Measurements from ENCODE around the gene DGKE.

DGKE gene

DNA sequence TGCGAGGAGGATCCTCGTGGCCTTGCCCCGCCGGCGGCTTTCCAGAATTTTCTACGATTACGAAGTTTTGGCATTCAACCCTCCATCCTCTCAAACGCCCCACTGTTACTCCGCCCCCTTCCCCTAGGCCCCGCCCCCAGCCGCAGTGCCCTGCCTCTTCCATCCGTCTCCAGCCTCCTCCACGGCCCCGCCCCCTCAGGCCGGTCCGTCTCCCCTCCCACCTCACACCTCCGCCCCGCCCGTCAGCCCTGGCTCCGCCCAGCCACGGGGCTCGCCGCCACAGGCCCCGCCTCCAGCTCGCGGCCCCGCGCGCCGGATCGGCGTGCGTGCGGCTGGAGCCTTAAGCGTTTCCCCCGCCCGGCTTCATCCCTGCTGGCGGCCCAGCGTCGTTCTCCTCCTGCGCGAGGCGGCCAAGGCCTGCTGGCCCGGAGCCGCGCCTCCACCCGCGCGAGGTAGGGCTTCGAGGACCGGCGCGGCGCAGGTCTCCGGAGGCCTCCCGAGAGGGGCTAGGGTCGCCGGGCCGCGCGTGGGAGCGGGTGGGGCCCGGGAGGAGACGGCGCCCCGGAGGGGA, at the start of gene DGKE, which contains the start of gene C17orf67:
Gene DGKE (plus strand): TSS at position 343 of the 571 bp plus-strand sequence. CDS start 645 bp downstream, outside the sequence.
Gene C17orf67 (minus strand): TSS at position 112 of the 571 bp plus-strand sequence. CDS start 18,110 bp downstream, outside the sequence.
- DNase-seq (ENCODE audit: low spot score), result peak; percentile 99

DNA sequence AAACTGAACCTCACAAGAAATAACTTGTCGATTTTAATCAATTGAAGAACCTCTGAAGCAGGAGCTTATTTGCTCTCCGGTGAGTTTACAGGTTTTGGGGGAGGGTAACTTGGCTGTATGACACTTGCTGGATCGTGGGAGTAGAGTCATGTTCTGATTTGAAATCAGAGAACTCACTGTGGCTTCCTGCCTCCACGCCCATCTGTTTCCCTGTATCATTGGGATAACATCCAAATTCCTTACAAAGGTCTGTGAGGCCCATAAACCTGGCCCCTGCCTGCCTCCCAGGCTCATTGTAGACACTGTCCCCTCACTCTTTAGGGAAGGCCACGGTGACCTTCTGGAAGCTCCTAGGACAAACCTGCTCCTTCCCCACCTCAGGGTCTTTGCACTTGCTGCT, 48.5 kb upstream of the DGKE start:
- DNase-seq (ENCODE audit: low spot score), result no peak

DNA sequence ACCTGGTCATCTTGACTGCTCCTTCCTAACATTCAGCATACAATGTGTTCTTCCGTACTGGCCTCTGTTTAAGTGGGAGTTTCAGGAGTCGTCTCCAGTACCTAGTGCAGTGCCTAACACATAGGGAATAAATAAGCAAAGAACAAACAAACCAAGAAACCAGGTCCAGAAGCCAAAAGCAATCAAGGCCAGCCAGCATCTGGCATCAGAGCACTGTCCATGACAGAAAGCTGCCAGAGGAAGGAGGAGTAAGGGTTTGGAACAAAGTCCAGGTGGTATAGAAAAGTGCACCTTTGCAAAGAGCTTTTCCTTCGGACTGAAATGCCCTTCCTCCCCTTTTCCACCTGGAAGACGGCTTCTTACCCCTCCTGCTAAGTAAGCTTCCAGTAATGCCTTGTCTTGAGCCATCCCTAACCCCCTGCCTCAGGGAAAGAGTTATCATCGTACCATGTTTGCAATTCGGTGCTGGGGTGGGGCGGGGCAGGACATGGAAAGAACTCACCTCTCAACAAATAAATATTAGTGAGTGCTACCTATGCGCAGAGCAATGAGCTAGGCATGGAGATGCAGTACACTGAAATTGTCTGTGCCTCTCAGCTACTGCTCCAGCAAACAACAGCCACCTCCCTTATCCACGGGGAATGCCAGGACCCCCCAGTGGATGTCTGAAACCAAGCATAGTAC, 47.8 kb upstream of the DGKE start:
- no peak for DNase-seq (ENCODE audit: low spot score)

DNA sequence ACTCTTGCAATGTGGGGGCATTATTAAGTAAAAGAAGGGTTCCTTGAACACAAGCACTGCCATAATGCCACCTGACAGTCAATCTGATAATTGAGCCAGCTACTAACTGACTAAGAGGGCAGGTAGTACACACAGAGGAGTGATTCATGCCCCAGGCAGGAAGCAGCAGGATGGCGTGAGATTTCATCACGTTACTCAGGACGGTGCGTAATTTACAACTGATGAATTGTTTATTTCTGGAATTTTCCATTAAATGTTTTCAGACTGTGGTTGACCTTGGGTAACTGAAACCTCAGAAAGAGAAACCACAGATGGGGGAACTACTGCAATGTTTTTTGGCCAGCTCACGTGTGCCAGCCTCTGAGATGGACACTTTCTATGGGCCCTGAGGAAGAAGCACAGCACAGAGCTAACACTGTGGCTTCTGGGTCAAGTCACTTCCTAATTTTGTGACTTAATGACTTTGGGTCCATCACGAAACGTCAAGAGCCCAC, 46.9 kb upstream of the DGKE start:
- DNase-seq (ENCODE audit: low spot score), result peak; percentile 75

DNA sequence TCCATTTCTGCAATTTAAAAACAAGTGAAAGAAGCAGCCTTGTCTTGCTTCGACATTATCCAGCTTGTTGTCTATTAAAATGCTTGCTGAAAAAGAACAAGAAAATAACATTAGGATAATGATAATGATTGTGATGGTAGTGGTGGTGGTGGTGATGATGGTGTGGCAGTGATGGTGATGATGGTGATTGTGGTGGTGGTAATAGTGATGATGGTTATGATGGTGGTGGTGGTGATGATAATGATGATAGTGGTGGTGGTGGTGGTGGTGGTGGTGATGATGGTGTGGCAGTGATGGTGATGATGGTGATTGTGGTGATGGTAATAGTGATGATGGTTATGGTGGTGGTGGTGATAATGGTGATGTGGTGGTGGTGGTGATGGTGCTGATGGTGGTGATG, 41.7 kb upstream of the DGKE start:
- DNase-seq (ENCODE audit: low spot score), result no peak

DNA sequence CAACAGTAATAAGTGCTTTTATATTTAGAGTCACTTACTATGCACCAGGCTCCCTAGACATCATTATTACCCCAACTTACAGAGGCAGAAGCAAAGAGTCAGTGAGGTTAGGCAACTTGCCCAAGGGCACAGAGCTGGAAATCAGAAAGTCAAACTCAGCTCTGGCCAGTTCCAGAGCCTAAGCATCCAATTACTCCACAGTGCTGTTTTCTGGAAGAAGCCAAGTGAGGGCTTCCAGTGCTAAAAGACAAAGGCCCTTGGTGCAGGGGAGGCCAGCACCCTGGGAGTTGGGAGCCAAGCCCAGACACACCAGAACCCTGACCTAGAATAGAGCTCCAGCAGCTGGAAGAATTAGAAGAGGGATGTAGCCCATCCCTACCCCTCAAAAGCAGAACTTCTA, 40.4 kb upstream of the DGKE start:
- DNase-seq (ENCODE audit: low spot score), result no peak

DNA sequence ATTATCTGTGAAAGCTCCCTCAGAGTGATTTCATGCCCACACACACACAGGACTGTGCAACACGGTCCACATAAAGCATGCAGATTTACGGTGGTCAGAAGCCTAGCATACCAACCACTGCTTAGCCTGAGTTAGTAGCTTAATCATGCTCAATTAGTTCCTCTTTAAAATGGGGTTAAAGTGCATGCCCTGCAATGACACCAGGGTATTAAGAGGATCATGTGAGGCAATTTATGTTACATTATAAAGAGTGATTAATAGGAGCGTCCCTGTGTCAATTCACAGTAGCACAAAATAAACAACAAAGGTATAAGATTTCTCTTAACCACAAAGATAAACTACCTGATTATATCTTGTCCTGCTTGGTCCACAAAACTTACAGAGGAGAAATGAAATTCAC, 40.0 kb upstream of the DGKE start:
- no peak for DNase-seq (ENCODE audit: low spot score)

DNA sequence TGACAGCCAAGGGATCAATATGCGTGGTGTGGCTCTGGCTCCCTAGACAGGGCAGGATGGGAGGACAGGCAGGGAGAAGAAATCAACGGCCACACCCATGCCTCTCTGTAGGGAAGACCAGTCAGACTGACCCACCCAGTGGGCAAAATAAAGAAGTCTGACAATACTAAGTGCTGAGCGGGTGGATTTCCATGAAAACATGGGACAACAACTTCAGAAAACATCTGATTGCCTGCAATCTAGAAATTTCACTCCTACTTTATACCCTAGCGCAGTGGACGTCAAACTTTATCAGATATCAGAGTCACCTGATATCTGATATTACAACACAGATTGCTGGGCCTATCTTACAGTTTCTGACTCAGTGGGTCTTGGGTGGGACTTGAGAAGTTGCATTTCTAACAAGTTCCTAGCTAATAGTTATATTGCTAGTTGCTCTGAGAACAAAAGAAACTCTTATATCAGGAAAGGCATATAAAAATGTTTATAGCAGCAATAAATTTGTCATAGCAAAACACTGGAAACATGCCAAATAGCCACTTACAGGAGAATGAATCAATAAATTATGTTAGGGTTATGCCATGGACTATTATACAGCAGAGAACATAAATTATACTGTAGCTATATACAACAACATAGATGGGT, 38.6 kb upstream of the DGKE start:
- no peak for DNase-seq (ENCODE audit: low spot score)

DNA sequence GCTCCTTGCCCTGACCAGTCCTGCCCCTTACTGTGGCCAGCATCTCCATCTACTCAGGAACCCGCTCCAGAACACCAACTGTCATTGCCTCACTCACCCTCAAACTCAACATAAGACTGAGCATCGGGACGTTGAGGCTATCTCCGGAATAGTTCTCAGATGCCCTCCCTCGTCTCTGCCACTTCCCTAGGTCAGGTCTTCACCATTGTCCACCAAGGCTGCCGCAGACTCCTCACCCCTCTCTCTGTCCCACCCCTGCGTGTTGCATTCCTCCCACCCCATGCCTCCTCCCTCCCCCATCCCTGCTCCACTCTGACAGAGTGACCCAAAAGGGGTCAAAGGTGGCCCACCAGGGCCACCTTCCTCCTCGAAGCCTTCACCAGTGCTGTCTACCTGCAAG, 37.4 kb upstream of the DGKE start:
- DNase-seq (ENCODE audit: low spot score), result no peak

DNA sequence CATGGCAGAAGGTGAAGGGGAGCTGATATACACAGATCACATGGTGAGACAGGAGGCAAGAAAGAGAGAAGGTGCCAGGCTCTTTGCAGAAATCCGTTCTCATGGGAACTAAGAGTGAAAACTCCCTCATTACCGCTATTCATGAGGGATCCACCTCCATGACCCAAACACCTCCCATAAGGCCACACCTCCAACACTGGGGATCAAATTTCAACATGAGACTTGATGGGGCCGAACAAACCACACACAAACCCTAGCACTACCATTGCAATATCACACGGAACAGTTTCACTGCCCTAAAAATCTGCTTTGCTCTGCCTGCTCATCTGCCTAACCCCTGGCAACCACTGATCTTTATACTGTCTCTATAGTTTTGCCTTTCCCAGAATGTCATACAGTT, 35.0 kb upstream of the DGKE start:
- no peak for DNase-seq (ENCODE audit: low spot score)

DNA sequence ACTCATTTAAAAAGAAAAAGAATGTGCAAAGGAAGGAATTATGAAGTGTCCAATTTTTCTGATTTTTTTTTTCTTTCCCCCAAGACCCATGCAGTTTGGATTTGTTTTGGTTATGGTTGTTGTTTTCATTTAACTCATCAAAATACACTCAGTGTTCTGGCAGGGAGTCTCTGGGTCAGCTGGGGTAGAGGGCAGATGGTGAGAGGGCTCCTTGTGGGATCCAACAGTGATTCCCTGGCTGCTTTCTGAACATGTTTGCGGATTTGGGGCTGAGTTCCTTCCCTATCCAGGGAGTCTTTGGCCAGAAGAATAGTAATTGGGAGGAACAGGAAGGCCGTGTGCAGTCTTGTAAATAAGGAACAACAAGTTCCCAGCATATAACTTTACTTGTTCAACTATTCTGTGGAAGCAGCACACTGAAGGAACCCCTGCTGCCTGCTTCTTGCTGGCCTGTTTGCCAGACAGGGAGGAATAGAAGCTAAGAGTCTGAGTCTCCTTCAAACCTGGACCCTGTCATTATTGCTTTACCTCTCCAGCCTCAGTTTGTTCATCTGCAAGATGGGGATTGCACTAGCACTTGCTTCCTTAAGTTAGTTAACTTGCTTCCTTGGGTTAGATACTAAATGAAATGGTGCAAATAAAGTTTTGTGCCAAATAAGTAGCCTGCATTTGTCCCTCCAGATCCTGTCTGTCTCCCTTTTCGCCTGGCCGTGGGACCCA, 32.3 kb upstream of the DGKE start:
- no peak for DNase-seq (ENCODE audit: low spot score)

DNA sequence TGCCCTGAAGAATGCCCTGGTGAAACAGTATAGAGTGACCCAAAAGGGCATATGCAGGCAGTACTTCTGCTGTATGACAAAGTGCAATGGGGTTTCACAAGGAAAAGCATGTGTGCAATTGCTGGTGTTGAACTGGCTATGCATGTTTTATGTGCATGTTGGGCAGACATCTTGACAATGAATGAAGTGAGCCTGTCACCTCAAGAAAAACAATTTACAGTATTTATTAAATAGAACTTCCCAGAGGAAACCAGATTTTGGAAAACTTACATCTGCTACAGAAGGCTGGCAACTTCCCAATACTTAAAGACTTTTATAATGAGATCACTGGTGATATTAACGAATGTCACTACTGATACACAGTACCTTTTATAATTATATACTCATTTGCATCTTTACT, 30.9 kb upstream of the DGKE start:
- DNase-seq (ENCODE audit: low spot score), result no peak

DNA sequence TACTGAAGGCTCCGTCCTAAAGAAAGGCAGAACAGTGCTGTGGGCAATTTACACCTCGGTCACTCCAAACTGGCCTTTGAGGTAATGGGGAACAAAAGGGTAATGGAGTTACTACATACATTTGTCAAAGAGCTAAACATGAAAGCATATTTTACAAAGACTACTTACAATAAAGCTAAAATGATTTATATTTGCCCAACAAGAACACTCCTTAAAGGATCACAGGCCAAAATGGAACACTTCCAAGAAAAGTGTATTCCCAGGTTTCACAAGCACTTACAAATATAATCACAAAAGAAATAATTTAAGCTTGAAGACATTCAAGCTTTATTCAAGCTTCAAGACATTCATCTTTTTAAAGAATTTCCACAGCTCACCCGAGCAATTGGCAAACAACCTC, 29.5 kb upstream of the DGKE start:
- no peak for DNase-seq (ENCODE audit: low spot score)

DNA sequence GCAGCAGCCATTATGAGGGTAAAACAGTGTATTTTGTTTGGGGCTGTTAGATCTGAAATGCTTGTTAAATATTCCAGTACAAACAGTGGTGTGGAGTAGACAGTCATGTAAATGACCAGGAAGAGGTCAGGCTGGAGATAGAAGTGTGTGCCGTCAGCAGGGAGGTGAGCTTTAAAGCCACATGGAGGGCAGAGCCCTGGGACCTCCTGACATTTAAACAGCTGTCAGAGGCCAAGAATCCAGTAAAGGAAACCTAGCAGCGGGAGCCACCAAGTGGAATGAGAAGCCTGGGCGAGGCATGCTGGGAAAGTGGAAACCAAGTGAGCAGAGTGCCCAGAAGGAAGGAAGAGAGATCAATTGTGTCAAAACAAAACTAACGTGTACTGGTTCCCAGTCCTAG, 27.0 kb upstream of the DGKE start:
- no peak for DNase-seq (ENCODE audit: low spot score)

DNA sequence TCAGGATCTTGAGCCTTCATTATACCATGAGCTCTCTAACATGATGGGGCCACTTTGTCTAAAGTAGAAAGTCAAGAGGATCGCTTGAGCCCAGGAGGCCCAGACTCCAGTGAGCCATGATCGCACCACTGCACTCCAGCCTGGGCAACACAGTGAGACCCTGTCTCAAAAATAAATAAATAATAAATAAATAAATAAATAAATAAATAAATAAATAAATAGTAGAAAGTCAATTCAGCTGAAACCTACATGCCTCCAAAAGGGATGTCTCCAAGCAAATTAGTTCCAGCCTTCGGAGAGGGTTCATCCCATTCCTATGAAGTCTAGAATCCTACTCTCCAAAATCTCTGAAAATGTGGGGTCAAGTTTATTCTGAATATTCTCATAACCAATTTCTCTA, 26.2 kb upstream of the DGKE start:
- DNase-seq (ENCODE audit: low spot score), result no peak

DNA sequence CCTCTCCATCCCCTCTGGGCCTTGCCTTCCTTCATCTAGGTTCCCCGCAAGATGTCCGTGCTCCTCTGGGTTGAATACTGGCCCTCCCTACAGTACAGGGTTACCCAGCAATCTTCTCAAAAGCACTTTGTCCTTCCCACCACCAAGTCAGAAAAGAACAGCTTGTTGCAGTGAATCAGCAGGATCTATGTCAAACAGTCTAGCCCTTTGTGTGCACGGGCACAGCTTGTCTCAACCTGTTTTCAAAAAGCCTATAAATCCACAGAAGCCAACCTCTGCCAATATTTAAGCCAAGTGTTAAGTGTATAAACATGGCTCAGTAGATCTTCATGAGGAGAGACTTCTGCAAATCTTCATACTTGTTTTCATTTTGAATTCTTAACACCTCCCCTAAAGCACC, 25.4 kb upstream of the DGKE start:
- no peak for DNase-seq (ENCODE audit: low spot score)

DNA sequence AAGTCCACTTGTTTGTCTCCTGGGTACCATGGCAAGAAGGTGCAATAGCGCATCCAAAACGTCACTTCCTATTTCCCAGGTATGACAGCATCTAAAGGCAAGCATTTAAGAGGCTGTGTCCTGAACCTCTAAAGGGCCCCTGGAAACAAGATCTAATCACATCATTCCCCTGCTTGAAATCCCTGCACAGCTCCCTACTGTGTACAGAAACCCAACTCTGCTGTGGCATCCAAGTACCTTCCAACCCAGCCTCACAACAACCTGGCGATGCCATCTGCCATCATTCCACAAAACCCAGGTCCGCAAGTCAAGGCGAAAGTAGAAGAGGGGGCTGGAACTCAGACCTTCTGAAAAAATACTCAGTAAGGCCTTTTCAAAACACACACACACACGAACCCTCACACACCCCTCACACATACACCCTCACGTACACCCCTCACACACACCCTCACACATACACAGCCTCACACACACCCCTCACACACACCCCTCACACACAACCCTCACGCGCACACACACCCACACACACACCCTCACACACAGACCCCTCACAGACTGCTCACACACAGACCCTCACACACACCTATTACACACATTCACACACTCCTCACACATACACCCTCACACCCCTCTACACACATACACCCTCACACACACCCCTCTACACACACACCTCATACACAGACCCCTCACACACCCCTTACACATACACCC, 24.7 kb upstream of the DGKE start:
- DNase-seq (ENCODE audit: low spot score), result no peak

DNA sequence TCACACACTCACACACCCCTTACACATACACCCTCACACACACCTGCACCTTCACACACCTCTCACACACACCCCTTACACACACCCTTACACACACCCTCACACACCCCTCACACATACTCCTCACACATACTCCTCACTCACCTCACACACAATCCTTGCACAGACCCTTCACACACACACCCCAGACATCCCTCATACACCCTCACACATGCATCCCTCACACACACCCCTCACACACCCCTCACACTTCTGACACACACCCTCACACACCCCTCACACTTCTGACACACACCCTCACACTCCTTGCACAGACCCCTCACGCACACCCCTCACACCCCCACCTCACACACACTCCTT, 24.2 kb upstream of the DGKE start:
- no peak for DNase-seq (ENCODE audit: low spot score)

DNA sequence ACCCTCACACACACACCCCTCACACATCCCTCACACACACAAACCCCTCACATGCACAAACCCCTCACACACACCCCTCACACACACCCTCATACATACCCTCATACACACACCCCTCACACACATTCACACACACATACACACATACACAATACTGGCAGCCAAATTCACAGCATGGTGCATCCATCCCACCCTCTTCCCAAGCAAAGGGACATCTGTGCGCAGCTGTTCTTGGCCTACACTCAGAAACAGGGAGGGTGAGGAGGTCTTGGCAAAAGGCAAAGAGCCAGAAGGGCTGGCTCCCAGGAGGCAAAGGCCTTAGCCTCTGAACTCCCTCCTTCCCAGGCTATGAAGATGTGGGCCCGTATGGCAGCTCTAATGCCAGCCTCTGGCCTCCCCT, 23.6 kb upstream of the DGKE start:
- DNase-seq (ENCODE audit: low spot score), result no peak

DNA sequence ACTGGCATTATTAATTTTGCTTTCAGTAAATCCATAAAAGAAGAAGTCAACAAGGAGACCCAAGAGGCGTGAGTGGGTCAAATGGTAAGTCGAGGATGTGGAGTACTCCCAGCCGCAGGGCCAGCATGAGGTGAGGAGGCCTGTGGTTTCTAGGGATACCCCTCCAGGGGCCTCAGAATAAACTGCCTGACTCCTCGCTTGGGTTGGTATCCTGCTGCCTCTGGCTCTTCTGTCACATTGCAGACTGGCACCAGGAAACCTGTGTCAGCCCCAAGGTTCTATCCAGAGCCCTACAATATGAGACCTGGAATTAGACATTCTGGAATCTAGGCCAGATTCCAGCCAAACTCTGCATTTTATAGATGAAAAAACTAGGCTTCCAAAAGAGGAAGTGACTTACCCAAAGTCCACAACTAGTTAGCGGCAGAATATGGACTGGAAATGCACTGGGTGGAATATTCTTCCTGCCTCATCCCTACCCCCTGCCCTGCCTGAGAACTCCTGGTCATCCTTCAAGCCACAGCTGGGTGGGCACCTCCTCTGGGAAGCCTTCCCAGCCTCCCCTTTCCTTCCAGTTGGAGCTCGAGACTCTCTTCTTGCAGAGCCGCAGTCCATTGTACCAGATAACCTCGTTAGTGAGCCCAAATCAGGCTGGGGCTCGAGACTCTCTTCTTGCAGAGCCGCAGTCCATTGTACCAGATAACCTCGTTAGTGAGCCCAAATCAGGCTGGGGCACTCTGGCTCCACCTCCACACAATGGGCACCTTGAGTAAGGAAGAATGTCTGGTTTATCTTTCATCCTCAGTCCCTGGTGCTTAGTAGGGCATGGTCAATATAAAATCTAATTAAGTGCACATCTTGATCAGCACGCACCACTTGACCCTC, 22.8 kb upstream of the DGKE start:
- DNase-seq (ENCODE audit: low spot score), result no peak

DNA sequence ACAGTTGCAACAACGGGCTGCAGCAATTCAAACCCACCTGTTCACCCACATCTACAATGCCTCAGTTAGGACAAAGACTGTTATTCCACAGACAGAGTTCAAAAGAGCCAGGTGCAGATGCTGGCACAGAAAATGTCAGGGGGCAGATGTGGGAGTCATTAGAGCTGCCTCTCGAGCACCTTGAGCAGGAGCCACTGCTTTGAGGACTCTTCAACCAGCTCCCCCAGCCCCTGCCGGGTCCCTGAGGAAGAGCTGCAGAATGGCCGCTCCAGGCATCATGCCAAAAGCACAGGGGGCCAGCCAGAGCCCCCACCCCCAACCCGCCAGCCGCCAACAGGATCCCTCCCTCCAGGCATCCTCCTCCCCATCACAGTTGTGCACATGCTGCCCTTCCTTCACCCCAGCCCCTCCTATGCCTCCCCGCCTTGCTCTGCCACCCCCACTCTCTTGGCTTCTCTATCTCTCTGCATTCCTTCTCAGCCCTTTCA, 21.0 kb upstream of the DGKE start:
- DNase-seq (ENCODE audit: low spot score), result no peak

All from AG20443 (cell line).